Thyroid gland (tissue), 4 donors: Measurements from ENCODE around the gene SNRPA.

ENCODE experiments used
- CTCF ChIP-seq, 6 experiments: fragments of 200-600 bp in 3 of 6; fragments of 450-650 bp in 3 of 6; sonication (generic) in 3 of 6; IDR thresholded peaks; one replicate each; pipeline ENCODE4 v1.5.1; 2016 to 2019; ENCODE audit warnings: antibody characterized with exemption in 6 of 6, mild to moderate bottlenecking in 2 of 6, inconsistent platforms in 1 of 6, moderate library complexity in 1 of 6
- POLR2A ChIP-seq, 2 donors: fragments of 450-650 bp; IDR thresholded peaks; one replicate each; pipeline ENCODE4 v1.6.1; 2017; ENCODE audit warnings: antibody characterized with exemption in 2 of 2, mild to moderate bottlenecking in 2 of 2, moderate library complexity in 1 of 2

- no peak for TF ChIP-seq CTCF (IDR thresholded peaks at IDR 0.05)
- TF ChIP-seq POLR2A (IDR thresholded peaks at IDR 0.05), result no peak
These were observed 13.0 kb downstream of the SNRPA start for GRCh38 chr19:40763963-40764362.
